Measurements from ENCODE around the gene TROAP.

TROAP gene

DNA sequence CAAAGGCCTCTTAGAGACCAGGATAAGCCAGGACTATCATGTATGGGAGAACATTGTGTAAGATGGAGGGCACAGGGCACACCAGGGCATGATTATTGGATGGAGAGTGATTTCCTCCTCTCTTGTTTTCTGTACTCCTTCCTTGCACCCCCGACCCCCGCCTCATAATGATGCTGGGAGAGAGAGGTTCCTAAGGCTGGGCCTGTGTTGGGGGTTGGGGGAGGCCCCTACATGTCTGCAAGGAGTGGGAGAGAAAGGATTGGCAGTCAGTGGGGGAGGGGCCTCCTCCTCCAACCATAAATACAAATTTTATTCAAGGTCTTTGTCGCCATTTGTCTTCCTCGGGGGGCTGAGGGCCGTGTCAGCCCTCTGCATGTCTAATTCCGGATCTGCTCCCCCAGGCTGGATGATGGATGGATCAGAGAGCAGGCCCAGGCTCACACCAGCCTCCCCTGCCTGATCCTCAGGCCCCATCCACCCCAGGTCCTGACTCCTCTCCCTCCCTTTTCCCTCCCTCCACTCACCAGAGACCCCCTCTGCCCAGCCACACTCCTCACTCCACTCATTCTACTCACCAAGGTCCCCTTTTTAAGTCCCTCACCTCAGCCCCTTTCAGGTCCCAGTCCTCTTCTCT is 15.9 kb downstream of the TROAP start:
- H3K4me1 Mint-ChIP-seq = peaks cover 36% of the 10 kb centered on the region

DNA sequence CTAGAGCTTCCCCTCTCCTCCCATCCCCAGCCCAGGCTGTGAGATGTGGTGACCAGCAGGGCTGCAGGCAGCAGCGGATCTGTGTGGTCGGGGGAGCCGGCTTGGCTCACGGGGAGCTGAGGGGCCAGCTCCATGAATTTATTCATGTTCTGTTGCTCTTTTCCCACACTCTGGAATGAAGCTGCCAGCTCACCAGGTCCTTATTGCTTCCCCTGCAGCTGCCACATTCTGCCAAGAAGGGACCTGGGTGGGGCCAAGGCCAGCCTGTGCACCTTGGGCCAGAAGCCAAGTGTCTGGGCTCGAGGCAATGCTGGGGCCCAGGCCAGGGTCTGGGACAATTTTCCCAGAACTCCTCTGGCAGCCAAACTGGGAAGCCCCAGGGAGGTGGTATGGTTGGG is 16.4 kb downstream of the TROAP start:
- Mint-ChIP-seq H3K9me3 (no peaks in the 10 kb centered on the region), H3K27ac (no peak overlapping the region), H3K4me3 (no peak overlapping the region), H3K36me3 (no peaks in the 10 kb centered on the region), H3K4me1 (peaks cover 37% of the 10 kb centered on the region), H3K27me3 (peaks cover 100% of the 10 kb centered on the region)
- no peak for DNase-seq
- CTCF ChIA-PET = interaction anchor here (0.8 to 3.9 kb wide), 4 partner anchors 18 to 46 kb away, joined by 3 to 20 read pairs (median 4); partner anchors contain the start of gene PRPH

More for the DNA sequence above, 15.9 kb downstream of the TROAP start:
- Mint-ChIP-seq H3K27me3 (peaks cover 100% of the 10 kb centered on the region), H3K27ac (no peak overlapping the region), H3K9me3 (no peaks in the 10 kb centered on the region), H3K36me3 (no peaks in the 10 kb centered on the region), H3K4me3 (no peak overlapping the region)
- CTCF ChIA-PET = interaction anchor here (0.8 to 4.8 kb wide), 6 partner anchors 9 to 50 kb away, joined by 3 to 27 read pairs (median 12); partner anchors contain the start of genes DNAJC22 and PRPH
- no peak for DNase-seq

DNA sequence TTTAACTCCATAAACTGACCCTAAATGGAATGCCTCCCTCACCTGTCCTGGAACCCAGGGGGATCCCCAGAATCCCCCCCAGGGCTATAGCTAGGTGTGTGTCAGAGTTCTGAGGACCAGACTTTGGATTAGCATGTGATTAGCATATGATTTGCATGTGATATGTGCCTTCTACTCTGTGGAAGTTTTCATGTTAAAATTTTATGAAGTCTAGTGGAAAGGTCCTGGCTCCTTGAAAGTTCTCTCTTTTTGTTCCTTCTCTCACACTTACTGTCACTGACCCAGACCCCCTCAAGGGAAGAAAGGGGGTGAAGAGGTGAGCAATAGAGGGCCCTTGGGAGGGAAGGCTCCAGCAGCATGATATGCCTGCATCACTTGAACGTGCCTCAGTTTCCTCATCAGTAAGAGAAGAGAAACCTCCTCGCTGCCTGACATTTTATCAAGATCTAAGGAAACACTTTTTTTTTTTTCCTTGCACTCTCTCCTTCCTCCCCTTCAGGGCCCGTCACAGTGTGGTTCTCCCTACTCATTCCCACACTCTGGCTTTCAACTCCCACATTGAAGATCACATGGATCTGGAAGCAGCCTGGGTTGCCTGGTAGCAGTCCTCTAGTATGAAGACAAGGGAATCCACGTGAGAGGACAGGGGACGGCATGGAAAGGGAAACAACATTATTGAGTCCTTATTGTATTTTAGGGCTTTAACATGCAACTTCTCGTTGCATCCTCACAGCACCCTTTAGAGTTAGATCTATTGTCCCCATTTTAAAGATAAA is 17.2 kb downstream of the TROAP start:
- Mint-ChIP-seq H3K27me3 (peaks cover 100% of the 10 kb centered on the region), H3K4me1 (peaks cover 35% of the 10 kb centered on the region), H3K27ac (no peak overlapping the region), H3K36me3 (no peaks in the 10 kb centered on the region), H3K4me3 (no peak overlapping the region), H3K9me3 (no peaks in the 10 kb centered on the region)
- no peak for DNase-seq
- CTCF ChIA-PET = interaction anchor here (1.7 to 4.0 kb wide), 4 partner anchors 10 to 49 kb away, joined by 3 to 103 read pairs (median 15); partner anchors contain the start of gene PRPH

DNA sequence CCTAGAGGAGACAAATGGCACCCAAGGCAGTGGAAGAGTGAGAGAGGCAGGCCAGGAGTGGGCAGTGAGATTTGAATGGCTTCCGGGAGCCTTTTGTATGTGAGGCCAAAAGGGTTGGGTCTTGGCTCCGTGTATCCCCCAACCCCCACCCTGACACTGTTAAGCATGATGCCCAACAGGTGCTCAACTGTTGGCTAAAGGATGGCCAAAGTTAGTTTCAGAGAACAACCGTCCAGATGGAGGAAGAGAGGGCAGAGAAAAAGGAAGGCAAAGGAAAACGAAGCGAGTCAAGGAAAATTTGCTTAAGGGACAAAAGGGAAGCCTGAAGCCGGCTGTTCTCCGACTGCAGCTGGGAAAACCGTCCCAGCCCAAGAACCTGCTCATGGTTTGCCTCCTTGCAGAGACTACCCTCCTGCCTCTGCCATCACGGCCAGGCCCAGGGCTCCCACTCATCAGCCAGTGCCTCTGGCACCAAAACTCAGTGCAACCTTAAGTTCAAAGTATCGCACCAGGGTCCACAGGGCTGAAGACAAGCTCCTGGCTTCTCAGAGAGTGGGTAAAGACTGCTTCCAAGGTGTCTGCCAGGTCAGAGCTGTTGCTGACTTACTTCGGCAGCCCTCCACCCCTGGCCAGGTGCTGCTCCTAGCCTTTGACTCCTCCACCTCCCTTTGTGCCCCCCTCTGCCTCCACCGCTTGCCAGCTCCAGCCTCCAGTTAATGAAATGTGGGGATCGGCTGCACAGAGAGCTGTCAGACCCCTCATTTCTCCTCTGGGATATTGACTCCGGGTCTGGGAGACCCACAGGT is 18.1 kb downstream of the TROAP start:
- CTCF ChIA-PET = interaction anchor here (0.9 to 4.0 kb wide), 8 partner anchors 9 to 253 kb away, joined by 3 to 103 read pairs (median 6); partner anchors contain the start of gene PRPH
- Mint-ChIP-seq H3K4me3 (no peak overlapping the region), H3K9me3 (no peaks in the 10 kb centered on the region), H3K36me3 (no peaks in the 10 kb centered on the region), H3K4me1 (peaks cover 40% of the 10 kb centered on the region), H3K27me3 (peaks cover 100% of the 10 kb centered on the region), H3K27ac (no peak overlapping the region)
- no peak for DNase-seq

DNA sequence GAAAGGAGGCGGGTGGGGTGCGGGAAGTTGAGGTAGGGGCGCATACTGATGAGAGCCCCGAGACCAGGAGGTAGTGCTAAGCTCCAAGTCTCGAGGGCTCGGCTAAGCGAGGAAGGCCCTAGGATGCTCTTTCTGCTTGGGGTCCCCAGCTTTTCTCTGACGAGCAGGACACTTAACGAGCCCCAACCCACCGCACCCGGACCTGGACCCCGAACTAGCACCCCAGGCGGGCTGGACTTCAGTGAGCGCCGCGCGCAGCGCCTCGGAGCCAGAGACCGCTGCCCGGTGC is 18.7 kb downstream of the TROAP start:
- H3K9me3 Mint-ChIP-seq = no peaks in the 10 kb centered on the region
- no peak overlapping the region for H3K27ac Mint-ChIP-seq
- CTCF ChIA-PET = interaction anchor here (0.9 to 4.0 kb wide), 12 partner anchors 9 to 253 kb away, joined by 3 to 103 read pairs (median 3); partner anchors contain the start of genes PRPH and TROAP
- no peak overlapping the region for H3K4me3 Mint-ChIP-seq
- H3K27me3 Mint-ChIP-seq = peaks cover 100% of the 10 kb centered on the region
- H3K36me3 Mint-ChIP-seq = no peaks in the 10 kb centered on the region
- peaks cover 44% of the 10 kb centered on the region for H3K4me1 Mint-ChIP-seq
- no peak for DNase-seq

DNA sequence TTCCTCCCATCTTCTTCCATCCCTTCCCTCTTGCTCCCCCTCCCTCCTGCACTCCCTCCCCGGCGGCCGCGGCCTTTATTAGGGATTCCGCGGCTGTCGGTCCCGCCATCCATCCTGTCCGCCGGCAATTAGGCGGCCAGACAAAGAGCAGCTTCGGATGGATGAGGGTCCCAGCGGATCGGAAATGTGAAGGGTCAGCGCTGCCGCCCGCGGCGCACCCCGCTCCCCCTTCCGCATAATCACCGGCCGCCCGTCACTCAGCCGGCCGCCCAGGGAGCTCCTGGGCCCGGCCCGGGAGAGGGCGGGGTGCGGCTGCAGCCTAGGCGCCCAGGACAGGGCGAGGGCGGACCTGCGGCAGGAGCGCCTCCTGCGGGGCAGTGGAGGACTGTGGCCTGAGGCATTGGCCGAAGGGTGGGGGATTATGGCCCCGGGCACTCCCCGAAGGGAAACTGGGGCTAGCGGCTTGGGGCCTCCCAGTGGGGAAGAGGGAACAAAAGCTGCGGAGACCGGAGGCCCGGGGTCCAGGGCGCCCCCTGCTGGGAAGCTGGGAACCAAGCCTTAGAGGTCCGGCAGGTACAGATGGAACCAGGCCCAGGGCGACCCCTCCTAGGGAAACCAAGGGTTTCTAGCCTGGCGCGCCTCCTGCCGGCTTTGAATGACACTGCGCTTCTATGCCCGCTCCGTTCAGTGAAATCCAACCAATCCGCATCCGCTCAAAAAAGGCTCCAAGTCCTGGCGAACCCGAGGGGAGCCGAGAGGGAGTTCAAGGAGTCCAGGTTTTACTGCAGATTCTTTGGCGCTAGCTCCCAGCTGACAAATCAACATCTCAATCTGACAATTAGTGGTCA is 19.2 kb downstream of the TROAP start:
- H3K27me3 Mint-ChIP-seq = peaks cover 100% of the 10 kb centered on the region
- peaks cover 45% of the 10 kb centered on the region for H3K4me1 Mint-ChIP-seq
- no peaks in the 10 kb centered on the region for H3K9me3 Mint-ChIP-seq
- H3K4me3 Mint-ChIP-seq = peak overlapping the region; percentile 31
- H3K36me3 Mint-ChIP-seq = no peaks in the 10 kb centered on the region
- CTCF ChIA-PET = interaction anchor here (0.9 to 4.0 kb wide), 15 partner anchors 8 to 280 kb away, joined by 3 to 103 read pairs (median 3); partner anchors contain the start of genes PRPH and TROAP
- H3K27ac Mint-ChIP-seq = no peak overlapping the region
- DNase-seq = peak; percentile 86

DNA sequence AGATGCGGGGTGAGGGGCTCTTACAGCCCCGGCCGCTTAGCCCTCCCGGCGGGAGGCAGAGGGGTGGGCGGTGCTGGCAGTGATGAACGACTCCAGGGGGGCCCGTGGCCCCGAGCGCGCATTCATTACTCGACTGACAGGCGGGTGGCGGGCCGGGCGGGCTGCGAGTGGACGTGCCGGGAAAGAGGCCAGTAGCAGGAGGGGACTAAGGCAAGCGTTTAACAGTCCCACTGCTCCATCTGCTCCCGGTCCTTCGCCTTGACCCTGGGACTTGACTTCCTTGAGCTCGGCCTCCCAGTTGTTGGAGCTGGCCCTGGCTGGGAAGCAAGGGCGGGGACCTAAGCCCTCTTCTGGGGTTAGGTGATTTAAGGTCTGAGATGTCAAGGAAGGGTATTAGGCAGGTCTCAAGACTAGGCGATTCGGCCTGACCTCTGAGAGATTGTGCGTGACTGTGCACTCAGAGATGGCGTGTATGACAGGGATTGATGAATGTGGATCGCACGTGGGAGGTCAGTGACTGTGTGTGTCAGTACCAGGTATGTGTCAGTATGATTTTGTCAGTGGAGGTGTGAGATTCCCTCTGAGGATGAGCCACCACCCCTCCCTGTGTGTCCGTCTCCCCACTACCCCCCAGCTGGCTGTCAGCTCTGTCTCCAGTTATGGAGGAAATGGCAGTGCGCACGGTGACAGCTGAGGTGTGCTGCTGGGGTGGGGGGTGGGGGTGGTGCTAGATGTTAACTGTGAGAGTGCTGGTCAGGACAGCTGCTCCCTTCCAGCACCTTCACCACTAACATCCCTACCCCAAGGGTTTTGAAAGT is 20.1 kb downstream of the TROAP start:
- Mint-ChIP-seq H3K36me3 (no peaks in the 10 kb centered on the region), H3K27ac (no peak overlapping the region), H3K9me3 (no peaks in the 10 kb centered on the region), H3K4me3 (peak overlapping the region; percentile 31), H3K27me3 (peaks cover 100% of the 10 kb centered on the region), H3K4me1 (peaks cover 40% of the 10 kb centered on the region)
- DNase-seq = no peak
- CTCF ChIA-PET = interaction anchor here (1.0 to 4.0 kb wide), 10 partner anchors 11 to 280 kb away, joined by 3 to 103 read pairs (median 4); partner anchors contain the start of genes PRPH and TROAP

DNA sequence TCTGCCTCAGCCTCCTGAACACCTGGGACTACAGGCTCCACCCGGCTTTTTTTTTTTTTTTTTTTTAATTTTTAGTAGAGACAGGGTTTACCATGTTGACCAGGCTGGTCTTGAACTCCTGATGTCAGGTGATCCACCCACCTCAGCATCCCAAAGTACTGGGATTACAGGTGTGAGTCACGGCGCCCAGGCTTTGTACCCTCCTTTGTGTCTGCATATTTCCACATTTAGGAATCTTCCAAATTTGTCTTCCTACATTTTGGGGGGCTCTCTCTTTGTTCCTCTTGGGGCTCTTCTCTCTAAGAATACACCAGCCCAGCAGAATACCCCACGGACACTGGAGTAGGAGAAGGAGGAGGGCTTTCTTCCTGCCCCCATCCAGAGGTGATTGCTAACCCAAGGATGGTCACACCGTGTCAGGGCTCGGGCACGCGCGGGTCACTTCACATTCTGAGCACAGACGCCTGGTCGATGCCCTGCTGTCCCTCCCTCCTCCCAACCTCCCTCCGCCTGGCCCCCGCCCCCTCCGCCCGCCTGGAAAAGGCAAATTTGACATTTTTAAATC is 21.5 kb downstream of the TROAP start:
- Mint-ChIP-seq H3K9me3 (no peaks in the 10 kb centered on the region), H3K27ac (no peak overlapping the region), H3K4me1 (peaks cover 44% of the 10 kb centered on the region), H3K27me3 (peaks cover 100% of the 10 kb centered on the region), H3K36me3 (no peaks in the 10 kb centered on the region), H3K4me3 (no peak overlapping the region)
- CTCF ChIA-PET = interaction anchor here (1.1 to 4.0 kb wide), 2 partner anchors 14 to 53 kb away, joined by 3 to 103 read pairs; partner anchors contain the start of gene PRPH
- DNase-seq = no peak

DNA sequence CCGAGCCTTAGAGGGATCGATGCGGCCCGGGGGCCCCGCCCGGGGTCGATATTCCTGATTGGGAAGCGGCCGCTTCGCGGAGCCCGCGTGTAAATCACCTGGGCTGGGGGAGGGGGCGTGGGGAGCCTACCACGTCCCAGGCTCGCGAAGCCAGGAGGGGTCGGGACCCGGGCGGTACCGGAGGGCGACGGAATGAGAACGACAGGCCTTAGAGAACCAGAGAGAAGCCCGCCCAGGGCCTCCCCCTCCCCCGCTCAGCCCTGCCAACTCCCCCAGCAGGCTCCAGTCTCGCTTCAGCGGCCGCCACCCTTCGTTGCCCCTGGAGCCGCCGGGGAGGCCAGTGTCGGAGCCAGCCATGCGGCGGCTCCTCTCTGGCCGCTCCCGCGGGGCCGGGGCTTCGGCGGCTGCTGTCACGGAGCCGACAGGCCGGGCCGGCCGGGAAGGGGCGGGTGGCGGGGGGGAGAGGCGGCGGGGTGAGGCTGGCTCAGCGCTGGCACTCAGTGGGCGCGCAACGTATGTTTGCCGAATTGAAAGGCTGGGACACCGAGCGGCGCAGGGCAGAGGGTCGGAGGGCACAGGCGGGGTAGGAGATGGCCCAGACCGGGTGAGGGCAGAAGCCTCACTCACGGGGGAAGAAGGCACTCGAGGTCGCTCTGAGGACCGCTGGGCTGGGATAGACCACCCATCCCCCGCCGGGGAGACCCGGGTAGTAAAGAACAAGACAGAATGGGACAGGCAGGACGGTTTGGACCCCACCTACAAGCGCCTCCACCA is 22.2 kb downstream of the TROAP start:
- DNase-seq = peak; percentile 25
- Mint-ChIP-seq H3K9me3 (no peaks in the 10 kb centered on the region), H3K36me3 (no peaks in the 10 kb centered on the region), H3K4me3 (no peak overlapping the region), H3K4me1 (peaks cover 44% of the 10 kb centered on the region), H3K27ac (no peak overlapping the region), H3K27me3 (peaks cover 100% of the 10 kb centered on the region)
- CTCF ChIA-PET = interaction anchor here (5.3 to 9.5 kb wide), 4 partner anchors 9 to 58 kb away, joined by 27 to 91 read pairs (median 64); partner anchors contain the start of genes C1QL4 and PRPH

DNA sequence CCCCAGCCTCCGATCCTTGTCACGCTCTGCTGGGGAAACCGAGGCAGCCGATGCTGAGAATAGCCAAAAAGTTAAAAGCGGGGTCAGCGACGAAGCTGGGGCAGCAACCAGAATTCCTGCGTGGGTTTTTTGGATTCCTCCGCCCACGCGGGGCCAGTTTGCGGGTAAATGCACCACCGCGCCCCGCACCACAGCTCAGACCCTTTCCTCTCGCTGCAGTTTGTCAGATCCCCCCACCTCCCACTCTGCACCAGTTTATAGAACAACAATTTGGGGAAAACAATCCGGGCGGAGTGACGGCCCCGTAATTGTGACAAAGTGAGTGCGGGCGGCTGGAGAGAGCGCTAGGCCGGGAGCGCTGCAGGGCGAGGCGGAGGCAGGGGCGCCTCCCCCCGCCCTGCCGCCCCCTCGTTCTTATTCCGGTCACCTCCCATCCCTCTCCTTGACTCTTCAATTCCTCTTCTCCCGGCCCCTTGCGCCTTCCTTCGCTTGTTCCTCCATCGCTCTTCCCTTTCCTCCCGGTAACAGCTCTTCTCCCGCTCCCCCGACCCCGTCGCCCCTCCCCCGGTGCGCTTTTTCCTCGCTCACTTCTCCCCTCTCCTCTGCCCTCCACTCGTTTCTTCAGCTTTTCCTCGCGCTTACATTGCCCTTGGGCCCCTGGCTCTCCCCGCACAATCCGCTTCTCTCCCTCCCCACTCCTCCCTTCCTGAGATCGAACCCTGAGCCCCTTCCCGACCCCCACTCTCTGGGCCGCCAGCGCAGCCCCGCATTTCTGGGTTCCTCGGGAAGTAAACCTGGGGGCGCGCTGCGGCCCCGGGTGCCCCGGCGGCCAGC is 23.0 kb downstream of the TROAP start:
- Mint-ChIP-seq H3K4me1 (peaks cover 44% of the 10 kb centered on the region), H3K9me3 (no peaks in the 10 kb centered on the region), H3K27me3 (peaks cover 93% of the 10 kb centered on the region), H3K27ac (no peak overlapping the region), H3K36me3 (no peaks in the 10 kb centered on the region), H3K4me3 (peak overlapping the region; percentile 38)
- peak; percentile 20 for DNase-seq
- CTCF ChIA-PET = interaction anchor here (0.6 to 9.5 kb wide), 7 partner anchors 9 to 168 kb away, joined by 3 to 91 read pairs (median 29); partner anchors contain the start of genes C1QL4 and PRPH
